Stromal cell of bone marrow (primary cell): ENCODE results near the gene SMAD5.

Source experiments
- DNase-seq: peaks from one replicate; pipeline ENCODE4 v3.0.0-alpha.2; 2012; ENCODE audit warnings: low read depth

Gene SMAD5

DNA sequence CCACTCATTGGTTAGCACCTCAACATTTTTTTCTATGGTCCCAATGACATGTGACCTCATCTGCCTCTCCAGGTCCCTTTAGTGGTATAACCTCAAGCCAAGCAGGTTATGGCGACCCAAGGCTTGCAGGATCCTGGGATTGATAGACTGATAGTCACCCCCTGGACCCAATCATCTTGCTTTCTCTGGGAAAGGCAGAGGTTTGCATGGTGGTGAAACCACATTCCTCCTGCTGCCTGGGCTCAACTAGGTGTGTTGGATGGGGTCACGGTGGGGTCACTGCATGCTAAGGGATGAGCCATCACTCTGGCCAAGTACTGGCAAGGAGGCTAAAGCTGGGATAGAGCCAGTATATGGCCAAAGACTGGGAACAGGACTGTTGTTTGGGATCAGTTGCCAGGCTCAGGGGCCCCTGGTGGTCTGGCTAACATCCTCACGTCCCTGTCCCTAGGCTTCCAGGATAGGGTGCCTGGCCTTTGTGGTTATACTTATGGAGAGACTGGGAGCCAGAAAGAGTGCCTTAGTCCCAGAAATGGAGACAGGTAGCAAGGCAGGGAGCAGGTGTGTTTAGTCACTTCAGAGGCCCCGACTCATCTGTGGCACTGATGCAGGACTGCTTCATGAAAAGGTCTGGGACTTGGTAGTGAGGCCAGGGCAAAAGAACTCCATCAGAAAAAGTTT lies 65.0 kb downstream of the SMAD5 start:
- no peak for DNase-seq

DNA sequence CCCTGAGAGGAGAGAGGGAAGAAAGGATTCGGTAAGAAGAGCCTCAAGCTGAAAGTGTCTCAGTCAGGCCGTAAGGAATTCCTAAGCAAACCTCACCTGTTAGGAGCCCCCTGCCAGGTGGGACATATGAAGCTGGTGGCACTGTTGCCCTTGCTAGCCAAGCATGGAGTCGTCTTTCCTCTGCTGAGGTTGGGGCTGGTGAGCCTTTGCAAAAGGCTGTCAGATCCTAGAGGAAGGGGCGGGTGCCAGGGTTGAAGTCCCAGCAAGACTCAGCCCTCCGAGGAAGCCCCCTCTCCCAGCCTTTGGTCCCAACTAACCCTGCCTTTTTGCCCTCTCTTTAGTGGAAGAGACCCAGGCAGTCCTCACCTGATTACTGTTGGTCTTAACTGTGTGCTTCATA lies 65.8 kb downstream of the SMAD5 start:
- DNase-seq, result no peak

GRCh38 chr5:136199408-136199807 lies 66.8 kb downstream of the SMAD5 start:
- DNase-seq, result no peak

DNA sequence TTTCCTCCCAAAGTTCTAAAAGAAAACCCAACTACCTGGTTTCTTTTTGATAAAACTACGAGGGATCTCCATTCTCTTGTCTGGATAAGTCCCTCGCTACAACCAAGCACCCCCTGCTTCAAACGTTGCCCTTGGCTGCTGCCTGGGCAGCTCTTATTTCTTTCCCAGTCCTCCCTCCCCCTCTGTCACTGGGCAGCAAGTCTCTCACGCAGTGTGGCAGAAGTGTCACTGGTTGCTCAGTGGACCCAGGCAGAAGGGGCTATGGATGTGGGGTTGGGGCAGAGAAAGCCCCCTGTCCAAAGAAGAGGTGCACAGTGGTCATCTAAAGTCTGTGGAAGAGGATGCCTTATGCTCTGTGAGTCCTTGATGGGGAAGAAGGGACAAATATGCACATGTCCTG lies 67.5 kb downstream of the SMAD5 start:
- no peak for DNase-seq

- DNase-seq, result no peak
Measured at GRCh38 chr5:136200761-136201160, 68.1 kb downstream of the SMAD5 start.

GRCh38 chr5:136201870-136202269 lies 69.2 kb downstream of the SMAD5 start:
- DNase-seq, result no peak

DNA sequence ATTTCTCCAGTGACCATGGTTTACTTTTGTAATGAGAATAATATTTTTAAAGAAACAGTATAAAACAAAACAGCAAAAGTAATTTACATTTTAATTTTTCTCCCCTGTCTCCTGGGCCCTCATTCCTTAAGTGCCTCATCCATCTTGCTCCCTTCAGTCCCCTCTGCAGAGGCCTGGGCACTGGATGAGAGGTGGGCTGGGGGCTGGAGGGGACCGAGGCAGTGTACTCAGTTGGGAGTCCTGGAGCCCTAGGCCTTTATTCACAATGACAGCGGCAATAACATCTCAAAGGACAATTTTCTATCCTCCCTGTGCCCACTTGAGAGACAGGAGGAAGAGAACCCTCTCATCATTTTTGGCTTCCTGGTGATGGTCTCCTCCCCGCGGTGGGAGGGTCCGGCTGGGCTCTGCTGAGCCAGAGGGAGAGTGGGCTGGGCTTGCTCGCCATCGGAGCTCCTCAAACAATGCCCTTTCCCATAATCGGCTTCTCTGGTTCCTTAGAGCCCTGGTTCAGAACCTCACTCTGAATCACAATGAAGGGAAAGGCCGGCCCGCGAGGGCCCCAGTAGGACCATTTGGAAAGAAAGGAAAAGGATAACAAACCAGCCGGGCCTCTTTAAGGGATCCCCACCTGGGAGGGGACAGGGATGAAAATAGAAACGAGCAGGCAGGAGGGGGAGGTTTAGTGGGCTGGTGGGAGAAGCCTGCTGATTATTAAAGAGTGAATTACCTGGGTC lies 70.0 kb downstream of the SMAD5 start:
- DNase-seq, result no peak

- DNase-seq, result no peak
Measured at GRCh38 chr5:136203303-136203922, 70.8 kb downstream of the SMAD5 start.

DNA sequence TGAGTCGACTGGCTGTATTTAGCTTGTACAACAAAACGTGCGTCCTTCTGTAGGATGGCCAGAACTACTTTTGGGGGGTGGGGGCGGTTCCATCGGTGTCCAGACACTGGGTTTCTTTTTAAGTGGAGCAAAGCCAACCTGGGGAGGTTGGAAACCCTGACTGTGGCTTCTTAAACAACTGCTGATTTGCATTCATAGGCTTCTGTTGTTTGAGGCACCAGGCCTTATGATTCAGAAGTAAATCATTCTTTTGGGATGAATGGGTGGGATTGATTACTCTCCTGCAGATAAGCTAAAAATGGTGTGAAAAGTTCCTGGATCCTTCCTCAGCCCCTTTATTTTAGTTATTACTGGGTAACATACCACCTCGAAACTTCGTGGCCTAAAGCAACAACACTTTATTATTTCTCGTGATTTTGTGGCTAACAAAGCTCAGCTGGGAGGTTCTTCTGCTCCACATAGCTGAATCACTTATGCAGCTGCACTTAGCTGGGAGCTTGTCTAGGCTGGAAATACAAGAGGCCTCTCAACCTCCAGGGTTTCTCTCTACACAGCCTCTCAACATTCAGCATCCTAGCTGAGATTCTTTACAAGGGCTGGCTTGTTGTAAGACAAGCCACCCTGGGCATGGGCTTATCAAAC lies 72.5 kb downstream of the SMAD5 start:
- DNase-seq, result no peak

DNA sequence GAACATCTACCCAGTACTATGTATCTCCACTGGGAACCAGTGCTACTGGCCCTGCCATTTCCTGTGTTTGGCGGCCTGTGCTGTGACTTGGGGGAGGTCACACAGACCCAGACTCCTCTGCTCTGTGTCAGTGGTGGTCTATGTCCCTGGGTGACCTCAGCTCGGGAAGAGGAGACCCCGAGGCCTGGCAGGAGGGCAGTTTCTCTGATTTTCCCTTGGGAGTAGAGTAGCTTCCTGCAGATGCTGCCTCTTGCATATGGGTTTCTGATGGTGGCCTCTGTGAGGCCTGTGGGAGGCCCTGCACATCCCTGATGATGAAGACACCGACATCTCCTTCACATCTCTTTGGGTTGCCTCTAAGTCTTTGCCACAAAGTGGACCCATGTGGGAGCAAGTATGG lies 73.3 kb downstream of the SMAD5 start:
- DNase-seq, result no peak

DNA sequence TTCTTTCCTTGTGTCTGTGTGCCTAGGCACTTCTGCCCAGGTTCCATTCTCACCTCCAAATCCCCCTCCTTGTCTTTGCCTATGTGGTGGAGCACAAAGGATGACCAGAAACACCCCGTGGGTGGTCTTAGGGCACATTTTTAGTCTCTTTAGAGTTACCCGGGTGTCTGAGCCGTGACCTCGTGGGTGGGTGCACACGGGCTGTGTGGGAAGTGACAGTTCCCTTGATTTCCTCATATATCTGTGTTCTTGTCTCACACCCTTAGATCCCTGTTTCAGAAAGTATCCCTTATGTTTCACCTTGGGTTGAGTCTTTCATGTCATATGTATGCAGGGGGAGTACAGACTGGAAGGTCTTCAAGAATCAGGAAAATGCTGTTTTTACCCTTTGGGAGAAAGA lies 73.7 kb downstream of the SMAD5 start:
- no peak for DNase-seq

DNA sequence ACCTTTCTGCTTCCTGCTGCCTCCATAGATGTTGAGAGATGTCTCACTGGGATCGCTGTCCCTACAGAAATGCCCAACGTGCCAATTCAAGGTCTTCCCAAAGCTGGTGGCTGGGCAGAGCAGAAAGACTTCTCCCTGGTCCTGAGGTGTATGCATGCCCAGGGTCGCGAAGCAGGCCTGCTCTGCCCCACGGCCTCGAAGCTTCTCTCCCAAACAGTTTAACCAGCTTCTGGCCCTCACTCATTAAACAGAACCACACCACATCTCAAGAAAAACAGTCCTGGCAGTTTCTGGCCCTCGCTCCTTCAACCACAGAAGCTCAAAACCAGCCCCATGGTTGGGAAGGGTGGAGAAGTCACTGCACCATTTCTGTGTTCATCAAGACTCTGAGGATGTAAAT lies 75.0 kb downstream of the SMAD5 start:
- no peak for DNase-seq

DNA sequence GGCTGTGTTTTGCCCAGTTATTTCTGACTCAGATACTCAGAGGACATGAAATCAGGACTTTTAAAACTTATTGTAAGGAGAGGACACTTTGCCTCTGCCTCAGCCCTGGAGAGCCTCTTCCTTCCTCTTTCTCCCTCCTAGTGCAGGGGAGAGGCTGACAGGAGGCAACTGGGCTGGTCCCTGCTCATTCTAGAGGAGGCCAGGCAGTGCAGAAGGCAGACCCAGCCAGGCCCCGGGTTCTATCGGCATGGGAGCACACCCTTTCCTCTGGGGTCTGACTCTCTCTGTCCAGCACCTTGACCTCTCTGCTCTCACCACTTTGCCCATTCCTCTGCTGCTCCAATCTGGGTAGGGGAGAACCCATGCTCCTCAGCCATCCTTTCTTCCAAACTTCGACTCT lies 76.3 kb downstream of the SMAD5 start:
- DNase-seq, result no peak

GRCh38 chr5:136209346-136209910 lies 76.8 kb downstream of the SMAD5 start:
- no peak for DNase-seq

DNA sequence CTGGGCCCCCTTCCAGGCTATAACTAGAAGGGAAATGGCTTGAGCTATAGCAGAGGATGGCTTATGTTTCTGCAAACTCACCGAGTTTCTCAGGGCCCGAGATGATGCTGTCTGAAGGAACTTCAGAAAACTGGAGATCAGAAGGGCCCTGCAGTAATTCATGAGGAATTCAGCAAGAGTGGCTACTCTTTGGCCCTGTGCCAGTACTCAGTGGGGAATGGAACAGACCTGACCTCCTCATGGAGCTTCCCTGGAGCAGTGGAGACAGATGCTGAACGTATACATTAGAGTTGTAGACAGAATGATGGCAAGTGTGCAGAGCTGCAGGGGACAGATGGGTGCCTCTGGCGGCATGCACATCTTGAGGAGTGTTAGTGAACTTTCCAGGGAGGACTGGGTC lies 77.6 kb downstream of the SMAD5 start:
- no peak for DNase-seq

DNA sequence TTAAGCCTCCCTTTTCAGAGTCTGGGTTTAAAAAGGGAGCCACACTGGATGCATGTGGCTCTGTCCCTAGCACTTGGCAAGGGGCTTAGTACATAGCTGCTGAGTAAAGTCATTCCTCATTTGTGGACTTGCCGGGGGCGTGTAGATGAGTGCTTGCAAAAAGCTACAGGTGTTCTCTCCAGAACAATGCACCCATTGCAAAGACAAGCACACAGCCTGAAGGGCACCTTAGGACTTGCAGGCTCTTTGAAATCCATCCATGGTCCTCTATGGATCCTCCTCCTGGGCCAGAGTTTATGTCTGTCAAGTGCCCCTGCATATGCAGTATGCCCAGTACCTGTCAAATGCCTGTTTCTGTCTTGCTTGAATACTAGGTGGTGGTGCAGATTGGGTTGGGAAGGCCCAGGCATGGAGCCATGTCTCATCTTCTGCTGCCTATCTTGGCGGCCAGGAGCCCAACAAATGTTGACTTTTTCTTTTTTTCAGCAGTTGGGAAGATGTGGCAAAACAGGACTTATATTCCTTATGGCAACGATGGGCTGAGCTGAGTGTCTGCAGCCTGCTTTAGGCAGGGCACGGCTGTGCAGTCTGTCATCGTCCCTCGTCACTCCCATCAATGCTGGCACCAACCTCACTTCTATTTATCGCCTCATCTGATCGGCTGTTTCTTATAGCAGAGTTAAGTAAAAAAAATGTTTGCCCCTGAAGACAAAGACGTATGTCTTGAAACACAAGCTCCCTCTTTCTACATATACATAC lies 78.8 kb downstream of the SMAD5 start:
- DNase-seq, result no peak

DNA sequence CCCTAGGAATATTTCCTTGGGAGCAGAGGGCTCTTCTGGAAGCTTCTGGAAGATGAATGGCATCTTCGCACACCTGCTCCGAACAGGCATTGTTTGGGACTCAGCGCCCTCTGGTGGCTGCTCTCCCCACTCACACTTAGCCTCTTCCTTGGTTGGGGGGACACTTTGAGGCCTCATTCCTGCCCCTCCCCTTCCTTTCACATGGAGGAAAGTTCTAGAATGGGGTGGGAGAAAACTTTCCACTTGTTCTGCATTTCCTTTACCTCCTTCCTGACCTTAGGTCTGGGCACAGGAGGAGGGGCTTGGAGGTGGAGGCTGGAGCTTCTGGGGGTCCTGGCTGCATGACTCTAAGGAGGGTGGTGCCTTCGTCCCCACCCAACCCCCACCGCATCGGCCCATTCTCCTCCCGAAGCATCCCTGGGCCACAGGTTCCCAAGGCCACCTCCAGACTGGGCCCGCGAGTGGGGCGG lies 79.6 kb downstream of the SMAD5 start:
- DNase-seq, result no peak

GRCh38 chr5:136213919-136214493 lies 81.4 kb downstream of the SMAD5 start:
- DNase-seq, result no peak

- no peak for DNase-seq
Measured at GRCh38 chr5:136215812-136216211, 83.2 kb downstream of the SMAD5 start.

GRCh38 chr5:136216230-136216629 lies 83.6 kb downstream of the SMAD5 start:
- DNase-seq, result no peak

GRCh38 chr5:136221340-136221739 lies 88.7 kb downstream of the SMAD5 start:
- DNase-seq, result no peak
